Measurements from ENCODE around the gene LRRTM1. TPM values are rescaled to one million over a fixed set of nuclear protein-coding genes. Genes with fewer than 3 reads are reported as not detected.

LRRTM1 gene
- total RNA-seq, 2 donors from 2014 or later = 3.3 to 11.3 TPM

DNA sequence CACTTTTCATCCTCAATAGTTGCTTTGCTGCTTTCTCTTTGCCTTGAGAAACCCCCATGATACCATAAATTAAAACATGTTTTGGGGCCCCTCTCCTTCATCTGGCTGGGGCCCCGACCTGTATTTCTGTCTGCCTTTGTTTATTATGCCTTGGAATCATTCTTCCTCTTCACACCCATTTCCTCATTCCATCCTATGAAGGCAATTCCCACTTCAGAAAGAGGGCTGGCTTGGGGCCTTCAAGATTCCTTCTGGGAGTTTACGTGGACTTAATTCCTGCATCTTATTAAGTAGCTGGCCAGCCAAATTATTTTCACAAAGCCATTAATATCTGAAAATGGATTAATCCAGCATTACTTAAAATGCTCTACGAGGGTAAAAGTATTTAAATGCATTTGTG is 6.8 kb upstream of the LRRTM1 start:
- no peak overlapping the region for H3K27ac Mint-ChIP-seq
- peaks cover 4% of the 10 kb centered on the region for H3K4me1 Mint-ChIP-seq
- Histone ChIP-seq H3K9ac (ENCODE audit: extremely low read depth, low read length, poor library complexity, severe bottlenecking) (no peak overlapping the region), H3K9me3 (ENCODE audit: control insufficient read depth, low read length) (no peaks in the 10 kb centered on the region), H3K4me3 (ENCODE audit: low read length) (no peak overlapping the region), H3K27ac (ENCODE audit: low read depth, low read length) (no peak overlapping the region), H3K4me1 (ENCODE audit: control insufficient read depth, insufficient read depth, low read length) (no peaks in the 10 kb centered on the region), H3K36me3 (ENCODE audit: control insufficient read depth, insufficient read depth, low read length) (no peaks in the 10 kb centered on the region), H3K27me3 (ENCODE audit: control insufficient read depth, insufficient read depth, low read length, poor library complexity, severe bottlenecking) (peaks cover 4% of the 10 kb centered on the region)
- WGBS, 2 experiments (ENCODE audit: insufficient coverage in 1 of 2, insufficient read length in 1 of 2) = 87 to 94% methylated on average over 2 to 3 of the region's 3 CpGs
- H3K9me3 Mint-ChIP-seq = no peaks in the 10 kb centered on the region
- DNase-seq = no peak
- H3K36me3 Mint-ChIP-seq (ENCODE audit: low read depth) = no peaks in the 10 kb centered on the region
- TF ChIP-seq, protein P1, sequence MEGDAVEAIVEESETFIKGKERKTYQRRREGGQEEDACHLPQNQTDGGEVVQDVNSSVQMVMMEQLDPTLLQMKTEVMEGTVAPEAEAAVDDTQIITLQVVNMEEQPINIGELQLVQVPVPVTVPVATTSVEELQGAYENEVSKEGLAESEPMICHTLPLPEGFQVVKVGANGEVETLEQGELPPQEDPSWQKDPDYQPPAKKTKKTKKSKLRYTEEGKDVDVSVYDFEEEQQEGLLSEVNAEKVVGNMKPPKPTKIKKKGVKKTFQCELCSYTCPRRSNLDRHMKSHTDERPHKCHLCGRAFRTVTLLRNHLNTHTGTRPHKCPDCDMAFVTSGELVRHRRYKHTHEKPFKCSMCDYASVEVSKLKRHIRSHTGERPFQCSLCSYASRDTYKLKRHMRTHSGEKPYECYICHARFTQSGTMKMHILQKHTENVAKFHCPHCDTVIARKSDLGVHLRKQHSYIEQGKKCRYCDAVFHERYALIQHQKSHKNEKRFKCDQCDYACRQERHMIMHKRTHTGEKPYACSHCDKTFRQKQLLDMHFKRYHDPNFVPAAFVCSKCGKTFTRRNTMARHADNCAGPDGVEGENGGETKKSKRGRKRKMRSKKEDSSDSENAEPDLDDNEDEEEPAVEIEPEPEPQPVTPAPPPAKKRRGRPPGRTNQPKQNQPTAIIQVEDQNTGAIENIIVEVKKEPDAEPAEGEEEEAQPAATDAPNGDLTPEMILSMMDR (conservative IDR thresholded peaks at IDR 0.05) = no peak
- H3K27me3 Mint-ChIP-seq (ENCODE audit: insufficient read depth) = peaks cover 49% of the 10 kb centered on the region
- no peak overlapping the region for H3K4me3 Mint-ChIP-seq

DNA sequence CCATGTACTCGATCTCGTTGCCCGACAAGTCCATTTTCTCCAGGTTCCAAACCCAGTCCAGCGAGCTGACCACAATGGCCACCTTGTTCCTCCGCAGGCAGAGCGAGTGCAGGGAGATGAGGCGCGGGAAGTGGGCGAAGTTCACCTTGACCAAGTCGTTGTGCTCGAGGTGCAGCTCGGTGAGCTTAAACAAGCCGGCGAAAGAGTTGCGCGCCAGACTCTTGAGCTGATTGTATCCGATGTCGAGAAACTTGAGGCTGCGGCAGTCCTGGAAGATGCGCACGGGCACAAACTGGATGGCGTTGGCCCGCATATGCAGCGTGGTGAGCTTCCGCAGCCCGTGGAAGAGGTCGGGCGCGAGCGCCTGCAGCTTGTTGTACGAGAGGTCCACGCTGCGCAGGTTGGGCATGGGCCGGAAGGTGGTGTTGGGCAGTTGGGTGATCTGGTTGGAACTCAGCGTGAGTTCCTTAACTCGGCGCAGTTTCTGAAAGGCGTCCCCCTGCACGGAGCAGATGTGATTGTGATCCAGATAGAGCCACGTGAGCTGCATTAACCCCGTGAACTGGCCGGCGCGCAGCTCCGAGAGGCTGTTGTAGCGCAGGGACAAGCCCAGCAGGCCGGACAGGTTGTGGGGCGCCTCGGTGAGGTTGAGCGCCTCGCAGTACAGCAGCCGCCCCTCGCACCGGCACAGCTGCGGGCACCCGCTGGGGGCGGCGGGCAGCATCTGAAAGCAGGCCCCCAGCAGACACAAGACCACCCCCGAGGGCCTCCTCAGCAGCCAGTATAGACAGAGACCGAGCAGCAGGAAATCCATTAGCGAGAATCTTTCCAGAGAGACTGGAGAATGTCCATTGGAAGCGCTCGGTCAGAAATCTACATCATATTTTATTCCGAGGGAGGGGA is 1.3 kb downstream of the LRRTM1 start:
- H3K27me3 ChIP-seq (ENCODE audit: control insufficient read depth, insufficient read depth, low read length, poor library complexity, severe bottlenecking) = peaks cover 62% of the 10 kb centered on the region
- no peaks in the 10 kb centered on the region for H3K4me1 ChIP-seq (ENCODE audit: control insufficient read depth, insufficient read depth, low read length)
- H3K27ac ChIP-seq (ENCODE audit: low read depth, low read length) = peak overlapping the region; percentile 82
- Mint-ChIP-seq H3K27me3 (ENCODE audit: insufficient read depth) (peaks cover 80% of the 10 kb centered on the region), H3K27ac (peak overlapping the region; percentile 30), H3K36me3 (ENCODE audit: low read depth) (no peaks in the 10 kb centered on the region), H3K4me1 (peaks cover 57% of the 10 kb centered on the region), H3K4me3 (peak overlapping the region; percentile 66), H3K9me3 (no peaks in the 10 kb centered on the region)
- H3K36me3 ChIP-seq (ENCODE audit: control insufficient read depth, insufficient read depth, low read length) = no peaks in the 10 kb centered on the region
- H3K9me3 ChIP-seq (ENCODE audit: control insufficient read depth, low read length) = no peaks in the 10 kb centered on the region
- WGBS, 2 experiments (ENCODE audit: insufficient coverage in 1 of 2, insufficient read length in 1 of 2) = 22 to 43% methylated on average over 32 to 63 of the region's 64 CpGs
- DNase-seq = peak; percentile 81
- TF ChIP-seq, protein P1 (conservative IDR thresholded peaks at IDR 0.05) = no peak
- peak overlapping the region; percentile 82 for H3K4me3 ChIP-seq (ENCODE audit: low read length)
- no peak overlapping the region for H3K9ac ChIP-seq (ENCODE audit: extremely low read depth, low read length, poor library complexity, severe bottlenecking)

DNA sequence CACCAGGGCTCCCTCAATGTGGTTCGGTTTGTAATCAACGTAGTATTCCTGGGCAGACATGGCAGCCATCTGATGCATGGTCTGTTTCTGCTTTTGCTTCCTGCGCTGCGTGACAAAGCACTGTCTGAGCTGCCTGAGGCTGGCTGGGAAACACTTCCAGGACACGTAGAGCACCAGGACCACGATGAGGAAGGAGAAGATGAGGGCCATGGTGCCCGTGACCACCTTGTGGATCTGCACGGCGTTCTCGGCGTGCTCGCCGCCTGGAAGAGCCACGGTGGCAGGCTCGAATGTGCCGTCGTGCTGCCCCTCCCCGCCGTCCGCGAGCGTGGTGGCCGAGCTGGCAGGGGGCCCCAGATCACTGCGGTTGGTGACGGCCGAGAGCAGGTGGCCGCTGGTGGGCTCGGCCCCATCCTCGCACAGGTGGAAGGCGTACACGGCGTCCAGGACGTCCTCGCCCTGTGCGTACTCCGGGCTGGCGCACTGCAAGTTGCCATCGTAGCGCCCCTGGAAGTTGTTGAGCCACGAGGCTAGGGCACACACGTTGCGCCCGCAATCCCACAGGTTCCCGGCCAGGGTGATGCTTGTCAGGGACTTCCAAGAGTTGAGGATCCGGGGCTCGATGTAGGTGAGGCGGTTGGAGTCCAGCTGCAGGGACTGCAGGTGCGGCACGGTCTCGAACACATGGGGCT is 2.1 kb downstream of the LRRTM1 start:
- H3K36me3 Mint-ChIP-seq (ENCODE audit: low read depth) = no peaks in the 10 kb centered on the region
- peaks cover 64% of the 10 kb centered on the region for H3K4me1 Mint-ChIP-seq
- Histone ChIP-seq H3K36me3 (ENCODE audit: control insufficient read depth, insufficient read depth, low read length) (no peaks in the 10 kb centered on the region), H3K4me1 (ENCODE audit: control insufficient read depth, insufficient read depth, low read length) (peaks cover 3% of the 10 kb centered on the region), H3K4me3 (ENCODE audit: low read length) (no peak overlapping the region), H3K27me3 (ENCODE audit: control insufficient read depth, insufficient read depth, low read length, poor library complexity, severe bottlenecking) (peaks cover 57% of the 10 kb centered on the region), H3K9me3 (ENCODE audit: control insufficient read depth, low read length) (no peaks in the 10 kb centered on the region), H3K27ac (ENCODE audit: low read depth, low read length) (no peak overlapping the region), H3K9ac (ENCODE audit: extremely low read depth, low read length, poor library complexity, severe bottlenecking) (no peak overlapping the region)
- peaks cover 72% of the 10 kb centered on the region for H3K27me3 Mint-ChIP-seq (ENCODE audit: insufficient read depth)
- TF ChIP-seq, protein P1 (conservative IDR thresholded peaks at IDR 0.05) = no peak
- no peaks in the 10 kb centered on the region for H3K9me3 Mint-ChIP-seq
- 46 to 67% methylated on average over 6 to 50 of the region's 50 CpGs for WGBS, 2 experiments (ENCODE audit: insufficient coverage in 1 of 2, insufficient read length in 1 of 2)
- H3K4me3 Mint-ChIP-seq = peak overlapping the region; percentile 66
- no peak overlapping the region for H3K27ac Mint-ChIP-seq
- peak; percentile 60 for DNase-seq
